GM23338 (cell line): ENCODE results near the gene DIO1. TPM values are rescaled to one million over a fixed set of nuclear protein-coding genes. Genes with fewer than 3 reads are reported as not detected.

Experiments used
- ATAC-seq: fragments of 200-7000 bp; cut with Tn5 transposase; 3 replicates; pipeline ENCODE4 v1.9.1; 2020
- DNase-seq: peaks from one replicate; pipeline ENCODE4 v3.0.0-alpha.2; 2015; ENCODE audit warnings: low spot score
- H2AFZ ChIP-seq: fragments of 200-600 bp; sonication (generic); 2 replicates; pipeline ENCODE4 v1.8.0; 2016; ENCODE audit warnings: antibody characterized with exemption, mild to moderate bottlenecking, moderate library complexity
- H3F3A ChIP-seq: fragments of 200-600 bp; sonication (generic); replicated peaks from 2 replicates; pipeline ENCODE4 v1.8.0; 2017; ENCODE audit warnings: antibody characterized with exemption, mixed run types, low read depth
- H3K27ac ChIP-seq: fragments of 200-600 bp; sonication (generic); 2 replicates; pipeline ENCODE4 v1.6.1; 2016; ENCODE audit warnings: low read depth
- H3K27me3 ChIP-seq: fragments of 200-600 bp; sonication (generic); 2 replicates; pipeline ENCODE4 v1.8.0; 2016; ENCODE audit warnings: mild to moderate bottlenecking, mixed run types, moderate library complexity; ENCODE audit not compliant: insufficient read depth
- H3K36me3 ChIP-seq: fragments of 200-600 bp; sonication (generic); 2 replicates; pipeline ENCODE4 v1.8.0; 2016; ENCODE audit warnings: mild to moderate bottlenecking; ENCODE audit not compliant: insufficient read depth
- H3K4me1 ChIP-seq: fragments of 200-600 bp; sonication (generic); 2 replicates; pipeline ENCODE4 v1.8.0; 2016; ENCODE audit warnings: mild to moderate bottlenecking, moderate library complexity; ENCODE audit not compliant: insufficient read depth
- H3K4me2 ChIP-seq: fragments of 200-600 bp; sonication (generic); 2 replicates; pipeline ENCODE4 v1.7.1; 2017; ENCODE audit warnings: mixed run types
- H3K4me3 ChIP-seq: fragments of 200-600 bp; sonication (generic); 2 replicates; pipeline ENCODE4 v1.6.1; 2016; ENCODE audit warnings: mixed run types
- H3K79me2 ChIP-seq: fragments of 200-600 bp; sonication (generic); replicated peaks from 2 replicates; pipeline ENCODE4 v1.8.0; 2017; ENCODE audit warnings: mild to moderate bottlenecking; ENCODE audit not compliant: insufficient read depth
- H3K9me2 ChIP-seq: fragments of 200-600 bp; sonication (generic); 2 replicates; pipeline ENCODE4 v1.8.0; 2017; ENCODE audit not compliant: insufficient read depth
- H4K20me1 ChIP-seq: fragments of 200-600 bp; sonication (generic); replicated peaks from 2 replicates; pipeline ENCODE4 v1.8.0; 2017; ENCODE audit warnings: mild to moderate bottlenecking; ENCODE audit not compliant: insufficient read depth
- H3K27ac Mint-ChIP-seq: 2 replicates; pipeline ENCODE4 v1.8.0; 2020; ENCODE audit warnings: inconsistent platforms, mild to moderate bottlenecking, moderate library complexity, mixed read lengths
- H3K27me3 Mint-ChIP-seq: 3 replicates; pipeline ENCODE4 v1.8.0; 2022; ENCODE audit warnings: low read depth, mild to moderate bottlenecking, moderate library complexity, mixed read lengths, inconsistent platforms; ENCODE audit not compliant: insufficient read depth, poor library complexity
- H3K36me3 Mint-ChIP-seq: 3 replicates; pipeline ENCODE4 v1.8.0; 2021; ENCODE audit warnings: low read depth, mild to moderate bottlenecking, inconsistent platforms, moderate library complexity, mixed read lengths
- H3K4me1 Mint-ChIP-seq: 3 replicates; pipeline ENCODE4 v1.8.0; 2020; ENCODE audit warnings: mild to moderate bottlenecking, inconsistent platforms, mixed read lengths
- H3K4me3 Mint-ChIP-seq: 3 replicates; pipeline ENCODE4 v1.8.0; 2021; ENCODE audit warnings: moderate library complexity, mild to moderate bottlenecking, inconsistent platforms, mixed read lengths
- H3K9me3 Mint-ChIP-seq: 3 replicates; pipeline ENCODE4 v1.8.0; 2020; ENCODE audit warnings: moderate library complexity, mild to moderate bottlenecking, inconsistent platforms, mixed read lengths
- CREB1 ChIP-seq: fragments of 250-450 bp; sonication (Bioruptor Pico); IDR thresholded peaks from 2 replicates; pipeline ENCODE4 v1.5.0; 2020; ENCODE audit warnings: low read depth, mild to moderate bottlenecking, moderate library complexity
- CTCF ChIP-seq, 2 experiments: fragments of 200-600 bp in 1 of 2; sonication (generic) in 1 of 2; conservative IDR thresholded peaks; 2 replicates each; pipeline versions ENCODE4 v1.5.1 to v1.6.1; 2016 to 2017; ENCODE audit warnings: antibody characterized with exemption in 2 of 2, low read depth in 2 of 2, mild to moderate bottlenecking in 2 of 2, moderate library complexity in 1 of 2
- ETS1 ChIP-seq: IDR thresholded peaks from 2 replicates; pipeline ENCODE4 v1.6.1; 2016; ENCODE audit warnings: antibody characterized with exemption
- EZH2phosphoT487 ChIP-seq: fragments of 200-600 bp; sonication (generic); IDR thresholded peaks from one replicate; pipeline ENCODE4 v1.8.1; 2018; ENCODE audit warnings: antibody characterized with exemption; ENCODE audit not compliant: unreplicated experiment
- JUNB ChIP-seq: IDR thresholded peaks from one replicate; pipeline ENCODE4 v1.6.1; 2016; ENCODE audit warnings: antibody characterized with exemption; ENCODE audit not compliant: unreplicated experiment
- NANOG ChIP-seq: IDR thresholded peaks from 2 replicates; pipeline ENCODE4 v1.6.1; 2016; ENCODE audit warnings: antibody characterized with exemption, borderline replicate concordance
- POLR2AphosphoS5 ChIP-seq: IDR thresholded peaks from 2 replicates; pipeline ENCODE4 v1.6.1; 2016; ENCODE audit warnings: antibody characterized with exemption, low read depth
- REST ChIP-seq: IDR thresholded peaks from one replicate; pipeline ENCODE4 v1.6.1; 2018; ENCODE audit warnings: antibody characterized with exemption; ENCODE audit not compliant: unreplicated experiment
- STAT1 ChIP-seq: IDR thresholded peaks from one replicate; pipeline ENCODE4 v1.6.1; 2016; ENCODE audit warnings: antibody characterized with exemption; ENCODE audit not compliant: unreplicated experiment
- ZNF114 ChIP-seq: fragments of 250-450 bp; sonication (Bioruptor Pico); IDR thresholded peaks from 2 replicates; pipeline ENCODE4 v1.5.0; 2020; ENCODE audit warnings: mild to moderate bottlenecking, moderate library complexity
- ZNF331 ChIP-seq: fragments of 250-450 bp; sonication (Bioruptor Pico); IDR thresholded peaks from 2 replicates; pipeline ENCODE4 v1.5.0; 2020; ENCODE audit warnings: low read depth, mild to moderate bottlenecking, moderate library complexity
- ZNF462 ChIP-seq: fragments of 250-450 bp; sonication (Bioruptor Pico); IDR thresholded peaks from 2 replicates; pipeline ENCODE4 v1.5.0; 2020; ENCODE audit warnings: mild to moderate bottlenecking, moderate library complexity
- polyA plus RNA-seq: library from polyadenylated mRNA; unstranded; fragments of >200 nt; fragmentation: Nextera tagmentation; extraction: Ambion mirVana; gene quantifications from 2 replicates; pipeline ENCODE4 v1.2.1, GENCODE V29; 2016
- total RNA-seq: library from RNA; depleted of rRNA; stranded (reverse); fragments of >200 nt; shearing (Covaris generic); gene quantifications from 2 replicates; pipeline ENCODE4 v1.2.3, GENCODE V29; 2014

DIO1 gene
- total and polyA plus RNA-seq, 2 experiments from 2014 or later: 0.27 TPM; not detected in 1

GRCh38 chr1:53947172-53947907 is 53.4 kb downstream of the DIO1 start:
- Histone ChIP-seq H3K36me3 (peaks cover 6% of the 10 kb centered on the region; the same call in 1 of the 2 replicates), H3F3A (no peaks in the 10 kb centered on the region), H3K9me2 (no peaks in the 10 kb centered on the region), H3K4me1 (peaks cover 56% of the 10 kb centered on the region), H4K20me1 (peaks cover 12% of the 10 kb centered on the region), H2AFZ (peak overlapping the region; percentile 44; the same call in 1 of the 2 replicates), H3K27me3 (no peaks in the 10 kb centered on the region), H3K4me2 (peak overlapping the region; percentile 91), H3K27ac (no peak overlapping the region), H3K4me3 (peak overlapping the region; percentile 93), H3K79me2 (peaks cover 61% of the 10 kb centered on the region)
- TF ChIP-seq STAT1: no peak
- TF ChIP-seq CREB1 (CRISPR knock-in tag): no peak
- no peak for TF ChIP-seq JUNB
- TF ChIP-seq NANOG: no peak
- TF ChIP-seq EZH2phosphoT487: no peak
- TF ChIP-seq REST: no peak
- no peak for TF ChIP-seq ZNF114 (CRISPR knock-in tag)
- TF ChIP-seq ETS1: no peak
- TF ChIP-seq ZNF331 (CRISPR knock-in tag): no peak
- no peak for TF ChIP-seq ZNF462 (CRISPR knock-in tag)
- TF ChIP-seq POLR2AphosphoS5: no peak
- no peak for TF ChIP-seq CTCF (conservative IDR thresholded peaks at IDR 0.05; ENCODE audit: low read depth in 2 of 2)
- peaks cover 10% of the 10 kb centered on the region for H3K36me3 Mint-ChIP-seq
- no peaks in the 10 kb centered on the region for H3K9me3 Mint-ChIP-seq
- H3K27me3 Mint-ChIP-seq: peaks cover 3% of the 10 kb centered on the region
- H3K27ac Mint-ChIP-seq: peak overlapping the region; percentile 87; the same call in 1 of the 2 replicates
- H3K4me1 Mint-ChIP-seq: peaks cover 65% of the 10 kb centered on the region
- ATAC-seq (no peak), DNase-seq (no peak)
- H3K4me3 Mint-ChIP-seq: peak overlapping the region; percentile 89
